Trophoblast cell (in vitro differentiated cells and primary cell): ENCODE results near the gene ADAM19.
A peak's percentile ranks its signal among the peaks of the same experiment; 100 is the strongest.

Source experiments
- DNase-seq, 2 donors: peaks; one replicate each; pipeline ENCODE4 v3.0.0-alpha.2; 2016
- H2AFZ ChIP-seq: 2 replicates; pipeline ENCODE4 v1.6.1; 2013; ENCODE audit warnings: low read length, moderate library complexity, mild to moderate bottlenecking; ENCODE audit not compliant: insufficient read depth, poor library complexity
- H2AK5ac ChIP-seq: 2 replicates; pipeline ENCODE4 v1.6.1; 2013; ENCODE audit warnings: mild to moderate bottlenecking, low read length
- H2BK120ac ChIP-seq: 2 replicates; pipeline ENCODE4 v1.6.1; 2013; ENCODE audit warnings: low read length, mild to moderate bottlenecking, moderate library complexity; ENCODE audit not compliant: insufficient read depth, poor library complexity
- H2BK12ac ChIP-seq: 2 replicates; pipeline ENCODE4 v1.6.1; 2013; ENCODE audit warnings: mild to moderate bottlenecking, low read length, moderate library complexity
- H2BK5ac ChIP-seq: 2 replicates; pipeline ENCODE4 v1.6.1; 2013; ENCODE audit warnings: low read length, low read depth, moderate library complexity, mild to moderate bottlenecking; ENCODE audit not compliant: poor library complexity
- H3K14ac ChIP-seq: 2 replicates; pipeline ENCODE4 v1.6.1; 2013; ENCODE audit warnings: mild to moderate bottlenecking, low read length
- H3K18ac ChIP-seq: 2 replicates; pipeline ENCODE4 v1.6.1; 2013; ENCODE audit warnings: mild to moderate bottlenecking, low read length
- H3K23ac ChIP-seq: 2 replicates; pipeline ENCODE4 v1.6.1; 2013; ENCODE audit warnings: low read length
- H3K27ac ChIP-seq: 2 replicates; pipeline ENCODE4 v1.5.1; 2013; ENCODE audit warnings: low read depth, mild to moderate bottlenecking, inconsistent platforms, low read length, moderate library complexity
- H3K27me3 ChIP-seq: 2 replicates; pipeline ENCODE4 v1.6.1; 2013; ENCODE audit warnings: inconsistent platforms, mild to moderate bottlenecking, low read length, moderate library complexity; ENCODE audit not compliant: insufficient read depth
- H3K36me3 ChIP-seq, 2 experiments: 1 replicate in 1 of 2; 2 replicates in 1 of 2; pipeline ENCODE4 v1.6.1; 2013; ENCODE audit warnings: low read length in 2 of 2, mild to moderate bottlenecking in 2 of 2, moderate library complexity in 1 of 2; ENCODE audit not compliant: insufficient read depth in 2 of 2, control insufficient read depth in 1 of 2
- H3K4ac ChIP-seq: 2 replicates; pipeline ENCODE4 v1.6.1; 2013; ENCODE audit warnings: low read depth, mild to moderate bottlenecking, low read length, moderate library complexity
- H3K4me1 ChIP-seq, 2 experiments: 1 replicate in 1 of 2; 2 replicates in 1 of 2; pipeline ENCODE4 v1.6.1; 2013; ENCODE audit warnings: low read length in 2 of 2, mild to moderate bottlenecking in 2 of 2, moderate library complexity in 1 of 2; ENCODE audit not compliant: insufficient read depth in 2 of 2, control insufficient read depth in 1 of 2
- H3K4me2 ChIP-seq: 2 replicates; pipeline ENCODE4 v1.6.1; 2013; ENCODE audit warnings: inconsistent platforms, mild to moderate bottlenecking, low read length, moderate library complexity
- H3K4me3 ChIP-seq: 2 replicates; pipeline ENCODE4 v1.5.1; 2013; ENCODE audit warnings: mild to moderate bottlenecking, low read depth, low read length, inconsistent platforms
- H3K79me1 ChIP-seq: one replicate; pipeline ENCODE4 v1.6.1; 2013; ENCODE audit warnings: low read length
- H3K79me2 ChIP-seq: 2 replicates; pipeline ENCODE4 v1.6.1; 2013; ENCODE audit warnings: low read length, mild to moderate bottlenecking; ENCODE audit not compliant: control insufficient read depth, insufficient read depth, poor library complexity
- H3K9ac ChIP-seq: 2 replicates; pipeline ENCODE4 v1.6.1; 2013; ENCODE audit warnings: mild to moderate bottlenecking, low read length
- H3K9me3 ChIP-seq: 2 replicates; pipeline ENCODE4 v1.6.1; 2013; ENCODE audit warnings: low read depth, mild to moderate bottlenecking, control low read depth, inconsistent platforms, low read length; ENCODE audit not compliant: insufficient read depth
- H4K12ac ChIP-seq: 2 replicates; pipeline ENCODE4 v1.6.1; 2013; ENCODE audit warnings: low read depth, mild to moderate bottlenecking, low read length, moderate library complexity
- H4K8ac ChIP-seq: 2 replicates; pipeline ENCODE4 v1.6.1; 2013; ENCODE audit warnings: low read depth, mild to moderate bottlenecking, low read length, moderate library complexity
- H4K91ac ChIP-seq: one replicate; pipeline ENCODE4 v1.6.1; 2013; ENCODE audit warnings: low read depth, mild to moderate bottlenecking, low read length, moderate library complexity
- WGBS: extraction: QIAGEN DNeasy Blood & Tissue Kit; methylation state at CpG from one replicate; pipeline ENCODE4 v1.1.7; 2013; ENCODE audit warnings: missing lambda C conversion rate; ENCODE audit not compliant: insufficient read length, insufficient coverage; ENCODE audit errors: extremely low coverage; 5-methylcytosine and 5-hydroxymethylcytosine counted together

ADAM19 gene

GRCh38 chr5:157541447-157542118 is 34.0 kb downstream of the ADAM19 start:
- no peak overlapping the region for H2AFZ ChIP-seq
- H3K79me1 ChIP-seq: no peaks in the 10 kb centered on the region
- no peaks in the 10 kb centered on the region for H3K27me3 ChIP-seq
- H3K23ac ChIP-seq: no peak overlapping the region
- no peak overlapping the region for H3K4me2 ChIP-seq
- DNase-seq: no peak
- H3K4ac ChIP-seq: peak overlapping the region; percentile 13
- H2AK5ac ChIP-seq: no peak overlapping the region
- H3K79me2 ChIP-seq: peaks cover 2% of the 10 kb centered on the region
- no peak overlapping the region for H3K27ac ChIP-seq
- H3K36me3 ChIP-seq: peaks cover 28 to 31% of the 10 kb centered on the region in 2 experiments
- H4K91ac ChIP-seq: no peak overlapping the region
- H3K4me3 ChIP-seq: no peak overlapping the region
- peaks cover 10 to 22% of the 10 kb centered on the region in 2 experiments for H3K4me1 ChIP-seq
- no peaks in the 10 kb centered on the region for H3K9me3 ChIP-seq
- no peak overlapping the region for H3K18ac ChIP-seq
- no peak overlapping the region for H2BK12ac ChIP-seq
- H4K8ac ChIP-seq: no peak overlapping the region
- no peak overlapping the region for H2BK5ac ChIP-seq
- no peak overlapping the region for H3K14ac ChIP-seq
- H2BK120ac ChIP-seq: no peak overlapping the region
- H3K9ac ChIP-seq: no peak overlapping the region
- no CpG with 5 or more reads among the region's 6 CpGs for WGBS
- H4K12ac ChIP-seq: no peak overlapping the region

- WGBS: no CpG with 5 or more reads among the region's 11 CpGs
- no peak overlapping the region for H4K12ac ChIP-seq
- no peak overlapping the region for H2AK5ac ChIP-seq
These were observed 34.7 kb downstream of the ADAM19 start for GRCh38 chr5:157540707-157541446.

GRCh38 chr5:157540124-157540523 is 35.5 kb downstream of the ADAM19 start:
- H4K8ac ChIP-seq: no peak overlapping the region
- H4K12ac ChIP-seq: no peak overlapping the region
- H2BK5ac ChIP-seq: no peak overlapping the region
- no peak overlapping the region for H2BK12ac ChIP-seq
- H3K4me1 ChIP-seq: peaks cover 7 to 14% of the 10 kb centered on the region in 2 experiments
- peaks cover 32 to 36% of the 10 kb centered on the region in 2 experiments for H3K36me3 ChIP-seq
- H3K79me1 ChIP-seq: no peaks in the 10 kb centered on the region
- no peak overlapping the region for H3K9ac ChIP-seq
- H3K23ac ChIP-seq: no peak overlapping the region
- H2AK5ac ChIP-seq: no peak overlapping the region
- H3K27me3 ChIP-seq: no peaks in the 10 kb centered on the region
- no peak overlapping the region for H4K91ac ChIP-seq
- H3K18ac ChIP-seq: no peak overlapping the region
- H3K79me2 ChIP-seq: no peaks in the 10 kb centered on the region
- no peak overlapping the region for H2BK120ac ChIP-seq
- no peak for DNase-seq
- H3K27ac ChIP-seq: no peak overlapping the region
- no peak overlapping the region for H3K4me3 ChIP-seq
- H3K4me2 ChIP-seq: no peak overlapping the region
- no peak overlapping the region for H3K14ac ChIP-seq
- H2AFZ ChIP-seq: no peak overlapping the region
- no CpG with 5 or more reads among the region's 2 CpGs for WGBS
- H3K9me3 ChIP-seq: no peaks in the 10 kb centered on the region
- peak overlapping the region; percentile 19 for H3K4ac ChIP-seq

More at GRCh38 chr5:157540707-157541446, 34.7 kb downstream of the ADAM19 start:
- H4K91ac ChIP-seq: no peak overlapping the region
- no peaks in the 10 kb centered on the region for H3K27me3 ChIP-seq
- H4K8ac ChIP-seq: no peak overlapping the region
- H3K79me2 ChIP-seq: no peaks in the 10 kb centered on the region
- H3K23ac ChIP-seq: no peak overlapping the region
- H3K18ac ChIP-seq: no peak overlapping the region
- peak overlapping the region; percentile 19 for H3K4ac ChIP-seq
- H3K27ac ChIP-seq: no peak overlapping the region
- no peak overlapping the region for H3K9ac ChIP-seq
- H2BK5ac ChIP-seq: no peak overlapping the region
- no peak overlapping the region for H3K4me2 ChIP-seq
- peaks cover 28 to 32% of the 10 kb centered on the region in 2 experiments for H3K36me3 ChIP-seq
- H2BK120ac ChIP-seq: no peak overlapping the region
- H2BK12ac ChIP-seq: no peak overlapping the region
- H3K4me3 ChIP-seq: no peak overlapping the region
- no peak overlapping the region for H3K14ac ChIP-seq
- H2AFZ ChIP-seq: no peak overlapping the region
- no peak for DNase-seq
- H3K4me1 ChIP-seq: peaks cover 8 to 17% of the 10 kb centered on the region in 2 experiments
- H3K79me1 ChIP-seq: no peaks in the 10 kb centered on the region
- no peaks in the 10 kb centered on the region for H3K9me3 ChIP-seq

- Histone ChIP-seq H3K27me3 (no peaks in the 10 kb centered on the region), H3K79me2 (no peaks in the 10 kb centered on the region), H3K36me3 (peaks cover 38% of the 10 kb centered on the region in 2 experiments), H4K12ac (no peak overlapping the region), H3K4me1 (peaks cover 7 to 14% of the 10 kb centered on the region in 2 experiments), H3K4me2 (no peak overlapping the region), H2BK12ac (no peak overlapping the region), H3K9me3 (no peaks in the 10 kb centered on the region), H3K14ac (no peak overlapping the region), H3K27ac (no peak overlapping the region), H4K8ac (no peak overlapping the region), H3K4me3 (no peak overlapping the region), H4K91ac (no peak overlapping the region), H2BK5ac (no peak overlapping the region), H3K9ac (no peak overlapping the region), H3K23ac (no peak overlapping the region), H2BK120ac (no peak overlapping the region), H3K4ac (no peak overlapping the region), H3K79me1 (no peaks in the 10 kb centered on the region), H2AFZ (no peak overlapping the region), H3K18ac (no peak overlapping the region), H2AK5ac (no peak overlapping the region)
- WGBS: no CpG with 5 or more reads among the region's 4 CpGs
- peak in 1 of 2 donors; percentile 34 for DNase-seq
These were observed 36.0 kb downstream of the ADAM19 start for GRCh38 chr5:157539503-157540022.
